RWPE2 (cell line): ENCODE data around the gene KIF19.

Experiments
- ATAC-seq: fragments of 200-7000 bp; cut with Tn5 transposase; 3 replicates; pipeline ENCODE4 v1.9.1; 2021; ENCODE audit warnings: low read depth
- DNase-seq: peaks from one replicate; pipeline ENCODE4 v3.0.0-alpha.2; 2020; ENCODE audit warnings: low spot score
- H3K27ac ChIP-seq: fragments of 450-650 bp; 2 replicates; pipeline ENCODE4 v1.5.1; 2017; ENCODE audit warnings: mild to moderate bottlenecking; ENCODE audit not compliant: poor library complexity, severe bottlenecking
- H3K27me3 ChIP-seq: fragments of 250-450 bp; sonication (Bioruptor Pico); 2 replicates; pipeline ENCODE4 v1.5.1; 2021; ENCODE audit warnings: mild to moderate bottlenecking, moderate library complexity; ENCODE audit not compliant: insufficient read depth, poor library complexity, severe bottlenecking
- H3K36me3 ChIP-seq: fragments of 250-450 bp; sonication (Bioruptor Pico); 2 replicates; pipeline ENCODE4 v1.5.1; 2020; ENCODE audit warnings: low read depth, mild to moderate bottlenecking, moderate library complexity
- H3K4me1 ChIP-seq: fragments of 250-450 bp; sonication (Bioruptor Pico); 2 replicates; pipeline ENCODE4 v1.5.1; 2021; ENCODE audit warnings: mild to moderate bottlenecking, moderate library complexity; ENCODE audit not compliant: insufficient read depth, poor library complexity, severe bottlenecking
- H3K4me3 ChIP-seq: fragments of 250-450 bp; sonication (Bioruptor Pico); 2 replicates; pipeline ENCODE4 v1.5.1; 2021; ENCODE audit warnings: mild to moderate bottlenecking, moderate library complexity; ENCODE audit not compliant: severe bottlenecking
- H3K9me3 ChIP-seq: fragments of 250-450 bp; sonication (Bioruptor Pico); 2 replicates; pipeline ENCODE4 v1.5.1; 2021; ENCODE audit warnings: mild to moderate bottlenecking, moderate library complexity; ENCODE audit not compliant: severe bottlenecking
- TF ChIP-seq, protein P1 (sequence below): fragments of 450-650 bp; IDR thresholded peaks from one replicate; pipeline ENCODE4 v1.5.1; 2017; ENCODE audit warnings: mild to moderate bottlenecking, moderate library complexity; ENCODE audit not compliant: poor library complexity, severe bottlenecking

The KIF19 gene

DNA sequence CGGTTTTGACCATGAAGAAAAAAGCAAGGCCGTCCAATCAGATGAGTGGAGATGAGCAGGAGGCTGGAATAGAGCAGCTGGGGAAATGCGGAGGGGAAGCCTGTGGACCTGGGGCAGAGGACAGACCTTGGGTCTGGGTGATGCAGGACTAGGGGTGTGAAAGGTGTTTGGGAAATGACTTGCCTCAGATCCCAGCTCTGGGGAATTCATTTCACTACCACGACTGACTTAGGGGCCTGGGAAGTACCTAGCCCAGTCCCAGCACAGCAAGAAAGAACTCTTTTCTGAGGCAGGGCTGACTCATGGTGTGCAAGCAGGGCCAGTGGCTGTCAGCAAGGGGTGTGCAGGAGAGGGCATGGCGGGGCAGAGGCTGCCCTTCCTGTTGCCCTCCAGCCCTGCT is 37.2 kb upstream of the KIF19 start:
- peak; percentile 75 for ATAC-seq
- TF ChIP-seq, protein P1, sequence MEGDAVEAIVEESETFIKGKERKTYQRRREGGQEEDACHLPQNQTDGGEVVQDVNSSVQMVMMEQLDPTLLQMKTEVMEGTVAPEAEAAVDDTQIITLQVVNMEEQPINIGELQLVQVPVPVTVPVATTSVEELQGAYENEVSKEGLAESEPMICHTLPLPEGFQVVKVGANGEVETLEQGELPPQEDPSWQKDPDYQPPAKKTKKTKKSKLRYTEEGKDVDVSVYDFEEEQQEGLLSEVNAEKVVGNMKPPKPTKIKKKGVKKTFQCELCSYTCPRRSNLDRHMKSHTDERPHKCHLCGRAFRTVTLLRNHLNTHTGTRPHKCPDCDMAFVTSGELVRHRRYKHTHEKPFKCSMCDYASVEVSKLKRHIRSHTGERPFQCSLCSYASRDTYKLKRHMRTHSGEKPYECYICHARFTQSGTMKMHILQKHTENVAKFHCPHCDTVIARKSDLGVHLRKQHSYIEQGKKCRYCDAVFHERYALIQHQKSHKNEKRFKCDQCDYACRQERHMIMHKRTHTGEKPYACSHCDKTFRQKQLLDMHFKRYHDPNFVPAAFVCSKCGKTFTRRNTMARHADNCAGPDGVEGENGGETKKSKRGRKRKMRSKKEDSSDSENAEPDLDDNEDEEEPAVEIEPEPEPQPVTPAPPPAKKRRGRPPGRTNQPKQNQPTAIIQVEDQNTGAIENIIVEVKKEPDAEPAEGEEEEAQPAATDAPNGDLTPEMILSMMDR = no peak
- H3K4me3 ChIP-seq = no peak overlapping the region
- H3K27ac ChIP-seq = no peak overlapping the region
- no peaks in the 10 kb centered on the region for H3K36me3 ChIP-seq
- no peaks in the 10 kb centered on the region for H3K27me3 ChIP-seq
- no peak for DNase-seq
- no peaks in the 10 kb centered on the region for H3K4me1 ChIP-seq
- H3K9me3 ChIP-seq = no peaks in the 10 kb centered on the region

DNA sequence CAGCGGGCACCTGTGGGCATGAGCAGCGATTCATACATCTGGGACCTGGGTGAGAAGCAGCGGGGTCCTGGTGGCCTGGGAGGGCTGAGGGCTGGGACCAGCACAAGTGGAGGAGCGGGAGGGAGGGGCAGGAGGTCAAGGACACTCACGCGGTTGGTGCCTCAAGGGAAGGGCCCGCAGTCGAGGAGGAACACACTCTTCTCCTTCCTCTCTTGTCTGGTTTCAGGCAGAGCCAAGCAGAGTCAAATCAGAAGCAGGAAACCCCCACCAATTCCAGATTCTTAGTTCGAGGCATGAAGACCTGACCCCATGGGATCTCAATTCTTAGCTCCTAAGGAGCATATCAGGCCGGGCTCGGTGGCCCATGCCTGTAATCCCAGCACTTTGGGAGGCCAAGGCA is 36.3 kb upstream of the KIF19 start:
- H3K36me3 ChIP-seq = no peaks in the 10 kb centered on the region
- TF ChIP-seq, protein P1 = no peak
- H3K4me3 ChIP-seq = no peak overlapping the region
- DNase-seq (no peak), ATAC-seq (no peak)
- no peaks in the 10 kb centered on the region for H3K27me3 ChIP-seq
- no peaks in the 10 kb centered on the region for H3K4me1 ChIP-seq
- H3K27ac ChIP-seq = no peak overlapping the region
- H3K9me3 ChIP-seq = no peaks in the 10 kb centered on the region

DNA sequence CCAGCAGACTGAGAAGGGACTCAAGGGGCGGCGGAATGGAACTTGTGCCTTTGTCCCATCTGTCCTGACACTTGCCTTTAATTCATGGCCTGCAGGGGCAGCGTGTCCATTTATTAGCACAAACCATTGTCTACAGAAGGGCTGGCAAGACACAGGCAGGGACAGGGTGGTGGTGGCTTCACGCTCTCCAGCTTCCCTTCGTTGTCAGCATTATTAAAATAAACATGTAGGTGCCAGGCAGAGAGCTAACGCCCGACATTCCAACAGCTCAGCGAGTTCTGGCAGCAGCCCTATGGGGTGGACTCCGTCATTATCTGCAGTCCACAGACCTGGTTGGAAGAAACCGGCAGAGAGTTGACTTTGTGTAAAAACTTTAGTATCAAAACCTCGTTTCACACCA is 35.7 kb upstream of the KIF19 start:
- Histone ChIP-seq H3K9me3 (no peaks in the 10 kb centered on the region), H3K4me1 (no peaks in the 10 kb centered on the region), H3K27ac (no peak overlapping the region), H3K27me3 (no peaks in the 10 kb centered on the region), H3K4me3 (no peak overlapping the region), H3K36me3 (no peaks in the 10 kb centered on the region)
- no peak for ATAC-seq
- TF ChIP-seq, protein P1 = no peak
- DNase-seq = no peak

DNA sequence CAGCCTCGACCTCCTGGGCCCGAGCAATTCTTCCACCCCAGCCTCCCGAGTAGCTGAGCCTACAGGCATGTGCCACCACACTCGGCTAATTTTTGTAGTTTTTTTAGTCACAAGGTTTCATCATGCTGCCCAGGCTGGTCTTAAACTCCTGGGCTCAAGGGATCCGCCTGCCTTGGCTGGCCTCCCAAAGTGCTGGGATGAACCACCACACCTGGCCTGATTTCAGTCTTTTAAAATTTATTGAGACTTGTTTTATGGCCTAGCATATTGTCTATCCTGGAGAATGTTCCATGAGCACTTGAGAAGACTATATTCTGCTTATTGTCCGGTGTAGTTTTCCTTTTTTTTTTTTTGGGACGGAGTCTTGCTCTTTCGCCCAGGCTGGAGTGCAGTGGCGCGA is 33.5 kb upstream of the KIF19 start:
- Histone ChIP-seq H3K27ac (no peak overlapping the region), H3K36me3 (no peaks in the 10 kb centered on the region), H3K4me1 (no peaks in the 10 kb centered on the region), H3K9me3 (no peaks in the 10 kb centered on the region), H3K27me3 (no peaks in the 10 kb centered on the region), H3K4me3 (no peak overlapping the region)
- DNase-seq = no peak
- no peak for ATAC-seq
- TF ChIP-seq, protein P1 = no peak

DNA sequence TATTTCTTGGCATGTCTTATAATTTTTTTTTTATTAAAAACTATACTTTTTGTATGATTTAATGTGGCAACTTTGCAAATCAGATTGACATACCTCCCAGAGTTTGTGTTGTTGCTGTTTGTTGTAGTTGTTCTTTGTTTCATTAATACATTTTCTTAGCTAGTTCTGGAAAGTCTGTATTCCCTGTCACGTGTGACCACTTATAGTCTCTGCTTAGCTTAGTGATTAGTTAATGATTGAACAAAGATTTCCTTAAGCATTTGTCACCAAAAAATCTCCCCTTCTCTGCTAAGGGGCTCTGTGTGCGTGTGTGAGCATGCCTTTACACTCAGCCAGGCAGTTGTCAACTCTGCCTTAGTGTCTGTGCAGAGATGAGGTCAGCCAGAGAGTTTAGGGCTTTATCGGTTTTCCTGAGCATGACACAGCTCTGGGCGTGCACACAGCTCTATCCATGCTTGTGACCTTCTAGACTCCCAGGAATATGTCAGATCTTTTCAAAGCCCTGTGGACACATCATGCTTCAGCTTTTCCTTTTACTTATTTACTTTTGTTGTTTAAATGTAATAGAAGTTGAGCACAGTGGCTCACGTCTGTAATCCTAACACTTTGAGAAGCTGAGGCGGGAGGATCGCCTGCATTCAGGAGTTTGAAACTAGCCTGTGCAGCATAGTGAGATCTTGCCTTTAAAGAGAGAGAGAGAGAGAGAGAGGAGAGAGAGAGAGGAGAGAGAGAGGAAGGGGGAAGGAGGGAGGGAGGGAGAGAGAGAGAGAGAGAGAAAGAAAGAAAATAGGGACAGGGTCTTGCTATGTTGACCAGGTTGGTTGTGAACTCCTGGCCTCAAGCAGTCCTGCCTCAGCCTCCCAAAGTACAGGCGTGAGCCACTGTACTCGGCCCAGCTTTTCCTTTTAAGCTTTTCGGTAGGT is 30.1 kb upstream of the KIF19 start:
- peak; percentile 56; the same call in 2 of the 3 replicates for ATAC-seq
- TF ChIP-seq, protein P1 = no peak
- Histone ChIP-seq H3K27me3 (no peaks in the 10 kb centered on the region), H3K36me3 (no peaks in the 10 kb centered on the region), H3K4me3 (no peak overlapping the region), H3K4me1 (peaks cover 6% of the 10 kb centered on the region), H3K9me3 (no peaks in the 10 kb centered on the region), H3K27ac (no peak overlapping the region)
- DNase-seq = no peak
